Kidney glomerular epithelial cell (primary cell): ENCODE measurements around the gene TBC1D30.

Experiments
- DNase-seq: peaks from one replicate; lab custom pipeline; 2025; lab: John Stamatoyannopoulos, UW

Gene TBC1D30

GRCh38 chr12:64911912-64912311 lies 87.5 kb downstream of the TBC1D30 start:
- DNase-seq, result no peak

GRCh38 chr12:64912516-64913255 lies 88.2 kb downstream of the TBC1D30 start:
- no peak for DNase-seq

- no peak for DNase-seq
These were observed 90.8 kb downstream of the TBC1D30 start for GRCh38 chr12:64915242-64915641.

- no peak for DNase-seq
These were observed 92.2 kb downstream of the TBC1D30 start for GRCh38 chr12:64916411-64917261.

- no peak for DNase-seq
These were observed 93.9 kb downstream of the TBC1D30 start for GRCh38 chr12:64918344-64918743.

- no peak for DNase-seq
These were observed 94.4 kb downstream of the TBC1D30 start for GRCh38 chr12:64918801-64919200.

- DNase-seq, result no peak
These were observed 98.4 kb downstream of the TBC1D30 start for GRCh38 chr12:64922853-64923252.

- DNase-seq, result no peak
These were observed 99.1 kb downstream of the TBC1D30 start for GRCh38 chr12:64923536-64923935.
